ENCODE measurements around the gene CCSER1.

Gene CCSER1

GRCh38 chr4:91472046-91472445 lies 1344.9 kb downstream of the CCSER1 start:
- H3K9me3 Mint-ChIP-seq: peaks cover 11% of the 10 kb centered on the region
- H3K27me3 Mint-ChIP-seq (ENCODE audit: low read depth): no peaks in the 10 kb centered on the region
- H3K36me3 Mint-ChIP-seq (ENCODE audit: low read depth): no peaks in the 10 kb centered on the region
- DNase-seq (ENCODE audit: low spot score): no peak
- H3K4me1 Mint-ChIP-seq (ENCODE audit: low read depth): no peaks in the 10 kb centered on the region
- H3K4me3 Mint-ChIP-seq: no peak overlapping the region
- H3K27ac Mint-ChIP-seq: no peak overlapping the region

- no peak overlapping the region for H3K27ac Mint-ChIP-seq
- no peaks in the 10 kb centered on the region for H3K36me3 Mint-ChIP-seq (ENCODE audit: low read depth)
- no peak overlapping the region for H3K4me3 Mint-ChIP-seq
- H3K27me3 Mint-ChIP-seq (ENCODE audit: low read depth): no peaks in the 10 kb centered on the region
- no peak for DNase-seq (ENCODE audit: low spot score)
- H3K9me3 Mint-ChIP-seq: peaks cover 24% of the 10 kb centered on the region
- H3K4me1 Mint-ChIP-seq (ENCODE audit: low read depth): no peaks in the 10 kb centered on the region
Measured at GRCh38 chr4:91485415-91485814, 1358.2 kb downstream of the CCSER1 start.

- Mint-ChIP-seq H3K4me3 (no peak overlapping the region), H3K27ac (no peak overlapping the region), H3K27me3 (ENCODE audit: low read depth) (no peaks in the 10 kb centered on the region), H3K9me3 (peaks cover 29% of the 10 kb centered on the region), H3K4me1 (ENCODE audit: low read depth) (no peaks in the 10 kb centered on the region), H3K36me3 (ENCODE audit: low read depth) (no peaks in the 10 kb centered on the region)
- DNase-seq (ENCODE audit: low spot score): no peak
Measured at GRCh38 chr4:91488946-91489345, 1361.8 kb downstream of the CCSER1 start.

- no peak for DNase-seq (ENCODE audit: low spot score)
- no peaks in the 10 kb centered on the region for H3K27me3 Mint-ChIP-seq (ENCODE audit: low read depth)
- H3K4me3 Mint-ChIP-seq: no peak overlapping the region
- H3K9me3 Mint-ChIP-seq: peaks cover 7% of the 10 kb centered on the region
- H3K4me1 Mint-ChIP-seq (ENCODE audit: low read depth): no peaks in the 10 kb centered on the region
- no peaks in the 10 kb centered on the region for H3K36me3 Mint-ChIP-seq (ENCODE audit: low read depth)
- H3K27ac Mint-ChIP-seq: no peak overlapping the region
Measured at GRCh38 chr4:91497892-91498291, 1370.7 kb downstream of the CCSER1 start.

GRCh38 chr4:91502365-91502764 lies 1375.2 kb downstream of the CCSER1 start:
- Mint-ChIP-seq H3K27me3 (ENCODE audit: low read depth) (no peaks in the 10 kb centered on the region), H3K4me3 (no peak overlapping the region), H3K4me1 (ENCODE audit: low read depth) (no peaks in the 10 kb centered on the region), H3K36me3 (ENCODE audit: low read depth) (no peaks in the 10 kb centered on the region), H3K27ac (no peak overlapping the region), H3K9me3 (peaks cover 15% of the 10 kb centered on the region)
- DNase-seq (ENCODE audit: low spot score): no peak

- H3K27ac Mint-ChIP-seq: no peak overlapping the region
- H3K4me3 Mint-ChIP-seq: no peak overlapping the region
- no peaks in the 10 kb centered on the region for H3K36me3 Mint-ChIP-seq (ENCODE audit: low read depth)
- H3K27me3 Mint-ChIP-seq (ENCODE audit: low read depth): no peaks in the 10 kb centered on the region
- peaks cover 63% of the 10 kb centered on the region for H3K9me3 Mint-ChIP-seq
- H3K4me1 Mint-ChIP-seq (ENCODE audit: low read depth): no peaks in the 10 kb centered on the region
- no peak for DNase-seq (ENCODE audit: low spot score)
Measured at GRCh38 chr4:91513326-91513725, 1386.1 kb downstream of the CCSER1 start.

GRCh38 chr4:91519155-91519554 lies 1392.0 kb downstream of the CCSER1 start:
- Mint-ChIP-seq H3K9me3 (peaks cover 57% of the 10 kb centered on the region), H3K36me3 (ENCODE audit: low read depth) (no peaks in the 10 kb centered on the region), H3K4me3 (no peak overlapping the region), H3K27me3 (ENCODE audit: low read depth) (no peaks in the 10 kb centered on the region), H3K4me1 (ENCODE audit: low read depth) (no peaks in the 10 kb centered on the region), H3K27ac (no peak overlapping the region)
- no peak for DNase-seq (ENCODE audit: low spot score)

GRCh38 chr4:91525621-91526020 lies 1398.4 kb downstream of the CCSER1 start:
- DNase-seq (ENCODE audit: low spot score): no peak
- no peaks in the 10 kb centered on the region for H3K4me1 Mint-ChIP-seq (ENCODE audit: low read depth)
- no peak overlapping the region for H3K27ac Mint-ChIP-seq
- H3K27me3 Mint-ChIP-seq (ENCODE audit: low read depth): no peaks in the 10 kb centered on the region
- no peak overlapping the region for H3K4me3 Mint-ChIP-seq
- peaks cover 37% of the 10 kb centered on the region for H3K9me3 Mint-ChIP-seq
- H3K36me3 Mint-ChIP-seq (ENCODE audit: low read depth): no peaks in the 10 kb centered on the region

- Mint-ChIP-seq H3K4me1 (ENCODE audit: low read depth) (no peaks in the 10 kb centered on the region), H3K9me3 (peaks cover 33% of the 10 kb centered on the region), H3K36me3 (ENCODE audit: low read depth) (no peaks in the 10 kb centered on the region), H3K4me3 (no peak overlapping the region), H3K27ac (no peak overlapping the region), H3K27me3 (ENCODE audit: low read depth) (no peaks in the 10 kb centered on the region)
- DNase-seq (ENCODE audit: low spot score): no peak
Measured at GRCh38 chr4:91527056-91527455, 1399.9 kb downstream of the CCSER1 start.

GRCh38 chr4:91567594-91567993 lies 1440.4 kb downstream of the CCSER1 start:
- H3K4me1 Mint-ChIP-seq (ENCODE audit: low read depth): no peaks in the 10 kb centered on the region
- no peak overlapping the region for H3K27ac Mint-ChIP-seq
- H3K4me3 Mint-ChIP-seq: no peak overlapping the region
- DNase-seq (ENCODE audit: low spot score): no peak
- H3K27me3 Mint-ChIP-seq (ENCODE audit: low read depth): no peaks in the 10 kb centered on the region
- no peaks in the 10 kb centered on the region for H3K36me3 Mint-ChIP-seq (ENCODE audit: low read depth)
- H3K9me3 Mint-ChIP-seq: peaks cover 44% of the 10 kb centered on the region

GRCh38 chr4:91577864-91578263 lies 1450.7 kb downstream of the CCSER1 start:
- H3K27me3 Mint-ChIP-seq (ENCODE audit: low read depth): no peaks in the 10 kb centered on the region
- H3K27ac Mint-ChIP-seq: no peak overlapping the region

GRCh38 chr4:91590260-91590659 lies 1463.1 kb downstream of the CCSER1 start:
- Mint-ChIP-seq H3K4me1 (ENCODE audit: low read depth) (no peaks in the 10 kb centered on the region), H3K9me3 (peaks cover 15% of the 10 kb centered on the region), H3K4me3 (no peak overlapping the region), H3K27ac (no peak overlapping the region), H3K27me3 (ENCODE audit: low read depth) (no peaks in the 10 kb centered on the region), H3K36me3 (ENCODE audit: low read depth) (no peaks in the 10 kb centered on the region)
- DNase-seq (ENCODE audit: low spot score): no peak

More at GRCh38 chr4:91577864-91578263, 1450.7 kb downstream of the CCSER1 start:
- Mint-ChIP-seq H3K9me3 (peaks cover 6% of the 10 kb centered on the region), H3K4me3 (no peak overlapping the region), H3K4me1 (ENCODE audit: low read depth) (no peaks in the 10 kb centered on the region), H3K36me3 (ENCODE audit: low read depth) (no peaks in the 10 kb centered on the region)
- DNase-seq (ENCODE audit: low spot score): no peak

- peaks cover 5% of the 10 kb centered on the region for H3K9me3 Mint-ChIP-seq
- no peak for DNase-seq (ENCODE audit: low spot score)
- no peaks in the 10 kb centered on the region for H3K4me1 Mint-ChIP-seq (ENCODE audit: low read depth)
- H3K27me3 Mint-ChIP-seq (ENCODE audit: low read depth): no peaks in the 10 kb centered on the region
- H3K4me3 Mint-ChIP-seq: no peak overlapping the region
- H3K36me3 Mint-ChIP-seq (ENCODE audit: low read depth): no peaks in the 10 kb centered on the region
- H3K27ac Mint-ChIP-seq: no peak overlapping the region
Measured at GRCh38 chr4:91592125-91592524, 1464.9 kb downstream of the CCSER1 start.

- no peak for DNase-seq (ENCODE audit: low spot score)
- H3K4me3 Mint-ChIP-seq: no peak overlapping the region
- H3K4me1 Mint-ChIP-seq (ENCODE audit: low read depth): no peaks in the 10 kb centered on the region
- H3K36me3 Mint-ChIP-seq (ENCODE audit: low read depth): no peaks in the 10 kb centered on the region
- H3K9me3 Mint-ChIP-seq: peaks cover 5% of the 10 kb centered on the region
- no peaks in the 10 kb centered on the region for H3K27me3 Mint-ChIP-seq (ENCODE audit: low read depth)
- no peak overlapping the region for H3K27ac Mint-ChIP-seq
Measured at GRCh38 chr4:91596718-91597117, 1469.5 kb downstream of the CCSER1 start.

GRCh38 chr4:91598696-91599095 lies 1471.5 kb downstream of the CCSER1 start:
- DNase-seq (ENCODE audit: low spot score): no peak
- Mint-ChIP-seq H3K4me1 (ENCODE audit: low read depth) (no peaks in the 10 kb centered on the region), H3K27ac (no peak overlapping the region), H3K9me3 (no peaks in the 10 kb centered on the region), H3K4me3 (no peak overlapping the region), H3K36me3 (ENCODE audit: low read depth) (no peaks in the 10 kb centered on the region), H3K27me3 (ENCODE audit: low read depth) (no peaks in the 10 kb centered on the region)
